Fibroblast of mammary gland (primary cell): ENCODE results near the gene MOCS2.

ENCODE experiments used
- DNase-seq: peaks from one replicate; pipeline ENCODE4 v3.0.0-alpha.2; 2010; ENCODE audit warnings: low read depth
- H3K4me3 ChIP-seq: 2 replicates; pipeline ENCODE4 v1.5.1; 2011; ENCODE audit warnings: low read depth, mild to moderate bottlenecking, low read length, moderate library complexity; ENCODE audit not compliant: control insufficient read depth
- CTCF ChIP-seq: conservative IDR thresholded peaks from 2 replicates; pipeline ENCODE4 v1.5.1; 2011; ENCODE audit warnings: low read depth, low read length, inconsistent platforms; ENCODE audit not compliant: control insufficient read depth, insufficient read depth

MOCS2 gene

GRCh38 chr5:53126521-53126920, 17.0 kb upstream of the MOCS2 start:
- no peak overlapping the region for H3K4me3 ChIP-seq
- DNase-seq = peak; percentile 81
- no peak for TF ChIP-seq CTCF

- no peak overlapping the region for H3K4me3 ChIP-seq
- DNase-seq = peak; percentile 40
- TF ChIP-seq CTCF = no peak
These were observed 14.1 kb upstream of the MOCS2 start for GRCh38 chr5:53123702-53124101.

GRCh38 chr5:53120165-53120564, 10.6 kb upstream of the MOCS2 start:
- no peak overlapping the region for H3K4me3 ChIP-seq
- TF ChIP-seq CTCF = no peak
- no peak for DNase-seq

- TF ChIP-seq CTCF = no peak
- DNase-seq = no peak
These were observed 9.3 kb upstream of the MOCS2 start for GRCh38 chr5:53118879-53119278.

GRCh38 chr5:53116597-53116996, 7.0 kb upstream of the MOCS2 start:
- H3K4me3 ChIP-seq = no peak overlapping the region
- no peak for TF ChIP-seq CTCF
- no peak for DNase-seq

More at GRCh38 chr5:53118879-53119278, 9.3 kb upstream of the MOCS2 start:
- H3K4me3 ChIP-seq = no peak overlapping the region

GRCh38 chr5:53114988-53115387, 5.4 kb upstream of the MOCS2 start:
- no peak overlapping the region for H3K4me3 ChIP-seq
- DNase-seq = peak; percentile 46
- TF ChIP-seq CTCF = peak; percentile 42

GRCh38 chr5:53113947-53114346, 4.4 kb upstream of the MOCS2 start:
- no peak for TF ChIP-seq CTCF
- no peak overlapping the region for H3K4me3 ChIP-seq
- DNase-seq = no peak
